Osteocyte (in vitro differentiated cells): ENCODE data around the gene C21orf58. TPM values are rescaled to one million over a fixed set of nuclear protein-coding genes. Genes with fewer than 3 reads are reported as not detected.
A peak's percentile ranks its signal among the peaks of the same experiment; 100 is the strongest.

Experiments
- DNase-seq: peaks from one replicate; pipeline ENCODE4 v3.0.0; 2021; ENCODE audit warnings: mixed read lengths; ENCODE audit not compliant: unreplicated experiment; ENCODE audit errors: extremely low spot score
- H3K27ac Mint-ChIP-seq: one replicate; pipeline ENCODE4 v1.8.0; 2021; ENCODE audit warnings: mild to moderate bottlenecking, mixed read lengths; ENCODE audit not compliant: unreplicated experiment
- H3K27me3 Mint-ChIP-seq: one replicate; pipeline ENCODE4 v1.8.0; 2021; ENCODE audit warnings: mixed read lengths; ENCODE audit not compliant: unreplicated experiment
- H3K36me3 Mint-ChIP-seq: one replicate; pipeline ENCODE4 v1.8.0; 2021; ENCODE audit warnings: mixed read lengths; ENCODE audit not compliant: unreplicated experiment
- H3K4me1 Mint-ChIP-seq: one replicate; pipeline ENCODE4 v1.8.0; 2021; ENCODE audit warnings: mixed read lengths; ENCODE audit not compliant: unreplicated experiment
- H3K4me3 Mint-ChIP-seq: one replicate; pipeline ENCODE4 v1.8.0; 2021; ENCODE audit warnings: mild to moderate bottlenecking, moderate library complexity, mixed read lengths; ENCODE audit not compliant: unreplicated experiment
- H3K9me3 Mint-ChIP-seq: one replicate; pipeline ENCODE4 v1.8.0; 2021; ENCODE audit warnings: mixed read lengths; ENCODE audit not compliant: unreplicated experiment
- total RNA-seq: library from RNA; stranded (reverse); gene quantifications from 2 replicates; pipeline ENCODE4 v1.2.1, GENCODE V29; 2021
- TF ChIP-seq, protein P1 (sequence below): fragments of 200-600 bp; sonication (generic); IDR thresholded peaks from 2 replicates; pipeline ENCODE4 v1.5.0; 2021; ENCODE audit warnings: antibody characterized with exemption, mild to moderate bottlenecking, moderate library complexity

Gene C21orf58
- total RNA-seq, 1 donor from 2014 or later: 9.1 TPM

- H3K27ac Mint-ChIP-seq: peak overlapping the region; percentile 74
Observed at GRCh38 chr21:46294647-46295176, 29.0 kb downstream of the C21orf58 start.

DNA sequence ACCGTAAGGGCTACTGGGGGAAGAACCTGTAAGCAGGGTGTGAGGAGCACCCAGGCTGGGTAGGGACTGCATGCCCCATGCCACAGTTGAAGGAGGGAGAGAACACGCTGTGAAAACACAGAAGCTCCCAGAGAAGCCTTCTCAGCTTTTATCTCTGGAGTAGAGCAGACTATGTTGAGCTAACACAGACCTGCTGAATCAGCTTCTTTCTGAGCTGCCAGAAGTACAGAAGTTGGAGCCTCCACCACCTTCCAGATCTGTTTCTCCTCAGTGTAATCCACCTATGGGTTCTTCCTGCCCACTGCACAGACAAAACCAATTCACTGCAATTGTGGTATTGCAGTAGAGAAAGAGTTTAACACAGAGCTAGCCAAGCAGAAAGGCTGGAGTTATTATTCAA is 32.1 kb downstream of the C21orf58 start:
- peaks cover 2% of the 10 kb centered on the region for H3K36me3 Mint-ChIP-seq
- H3K4me3 Mint-ChIP-seq: no peak overlapping the region
- H3K27me3 Mint-ChIP-seq: no peaks in the 10 kb centered on the region
- TF ChIP-seq, protein P1, sequence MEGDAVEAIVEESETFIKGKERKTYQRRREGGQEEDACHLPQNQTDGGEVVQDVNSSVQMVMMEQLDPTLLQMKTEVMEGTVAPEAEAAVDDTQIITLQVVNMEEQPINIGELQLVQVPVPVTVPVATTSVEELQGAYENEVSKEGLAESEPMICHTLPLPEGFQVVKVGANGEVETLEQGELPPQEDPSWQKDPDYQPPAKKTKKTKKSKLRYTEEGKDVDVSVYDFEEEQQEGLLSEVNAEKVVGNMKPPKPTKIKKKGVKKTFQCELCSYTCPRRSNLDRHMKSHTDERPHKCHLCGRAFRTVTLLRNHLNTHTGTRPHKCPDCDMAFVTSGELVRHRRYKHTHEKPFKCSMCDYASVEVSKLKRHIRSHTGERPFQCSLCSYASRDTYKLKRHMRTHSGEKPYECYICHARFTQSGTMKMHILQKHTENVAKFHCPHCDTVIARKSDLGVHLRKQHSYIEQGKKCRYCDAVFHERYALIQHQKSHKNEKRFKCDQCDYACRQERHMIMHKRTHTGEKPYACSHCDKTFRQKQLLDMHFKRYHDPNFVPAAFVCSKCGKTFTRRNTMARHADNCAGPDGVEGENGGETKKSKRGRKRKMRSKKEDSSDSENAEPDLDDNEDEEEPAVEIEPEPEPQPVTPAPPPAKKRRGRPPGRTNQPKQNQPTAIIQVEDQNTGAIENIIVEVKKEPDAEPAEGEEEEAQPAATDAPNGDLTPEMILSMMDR: no peak
- no peak for DNase-seq
- peaks cover 21% of the 10 kb centered on the region for H3K4me1 Mint-ChIP-seq
- no peaks in the 10 kb centered on the region for H3K9me3 Mint-ChIP-seq
- no peak overlapping the region for H3K27ac Mint-ChIP-seq

More at GRCh38 chr21:46294647-46295176, 29.0 kb downstream of the C21orf58 start:
- peaks cover 11% of the 10 kb centered on the region for H3K4me1 Mint-ChIP-seq
- peaks cover 2% of the 10 kb centered on the region for H3K36me3 Mint-ChIP-seq
- H3K27me3 Mint-ChIP-seq: no peaks in the 10 kb centered on the region
- TF ChIP-seq, protein P1: no peak
- no peaks in the 10 kb centered on the region for H3K9me3 Mint-ChIP-seq
- DNase-seq: no peak
- H3K4me3 Mint-ChIP-seq: no peak overlapping the region

DNA sequence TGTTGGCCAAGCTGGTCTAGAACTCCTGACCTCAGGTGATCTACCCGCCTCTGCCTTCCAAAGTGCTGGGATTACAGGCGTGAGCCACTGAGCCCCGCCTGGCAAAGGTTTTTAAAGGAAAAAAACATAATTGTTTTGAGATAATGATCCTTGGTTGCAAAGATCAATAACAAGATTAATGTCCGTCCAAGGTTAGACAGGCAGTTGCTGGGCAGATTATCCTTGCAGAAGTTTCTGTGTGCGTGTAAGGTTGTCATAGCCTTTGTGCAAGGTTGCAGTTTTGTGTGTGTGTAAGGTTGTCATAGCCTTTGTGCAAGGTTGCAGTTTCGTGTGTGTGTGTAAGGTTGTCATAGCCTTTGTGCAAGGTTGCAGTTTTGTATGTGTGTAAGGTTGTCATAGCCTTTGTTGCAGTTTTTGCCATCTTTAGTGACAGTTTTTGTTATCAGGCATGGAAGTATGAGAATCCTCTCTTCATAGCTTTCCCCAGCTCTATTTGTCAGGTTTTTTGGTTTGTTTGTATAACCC is 34.0 kb downstream of the C21orf58 start:
- Mint-ChIP-seq H3K4me3 (no peak overlapping the region), H3K36me3 (peaks cover 2% of the 10 kb centered on the region), H3K27me3 (no peaks in the 10 kb centered on the region), H3K4me1 (peaks cover 22% of the 10 kb centered on the region), H3K27ac (no peak overlapping the region), H3K9me3 (no peaks in the 10 kb centered on the region)
- DNase-seq: no peak
- TF ChIP-seq, protein P1: no peak

- H3K27ac Mint-ChIP-seq: peak overlapping the region; percentile 98
- H3K36me3 Mint-ChIP-seq: peaks cover 11% of the 10 kb centered on the region
- H3K9me3 Mint-ChIP-seq: no peaks in the 10 kb centered on the region
- peak overlapping the region; percentile 95 for H3K4me3 Mint-ChIP-seq
- peaks cover 38% of the 10 kb centered on the region for H3K4me1 Mint-ChIP-seq
- DNase-seq: no peak
- TF ChIP-seq, protein P1: no peak
- H3K27me3 Mint-ChIP-seq: no peaks in the 10 kb centered on the region
Observed at GRCh38 chr21:46287541-46287940, 36.1 kb downstream of the C21orf58 start.

- Mint-ChIP-seq H3K4me1 (peaks cover 40% of the 10 kb centered on the region), H3K9me3 (no peaks in the 10 kb centered on the region), H3K27me3 (no peaks in the 10 kb centered on the region), H3K4me3 (peak overlapping the region; percentile 95), H3K36me3 (peaks cover 11% of the 10 kb centered on the region), H3K27ac (peak overlapping the region; percentile 98)
- TF ChIP-seq, protein P1: peak; percentile 5
- no peak for DNase-seq
Observed at GRCh38 chr21:46286648-46287002, 37.0 kb downstream of the C21orf58 start.
